Thoracic aorta (tissue), 2 donors: Measurements from ENCODE around the gene ZNF213. TPM values are rescaled to one million over a fixed set of nuclear protein-coding genes. Genes with fewer than 3 reads are reported as not detected.

ENCODE experiments used
- ATAC-seq: fragments of 150-250 bp; one replicate; pipeline ENCODE4 v1.8.0; 2017; ENCODE audit warnings: low read depth; ENCODE audit not compliant: insufficient number of reproducible peaks, low FRiP score
- DNase-seq: peaks from one replicate; pipeline ENCODE4 v3.0.0-alpha.2; 2020; ENCODE audit warnings: low spot score
- H3K27ac ChIP-seq, 2 donors: fragments of 200-600 bp; sonication (generic); 1 replicate in 1 of 2; 2 replicates in 1 of 2; pipeline ENCODE4 v1.5.1; 2016; ENCODE audit warnings: mild to moderate bottlenecking in 2 of 2, moderate library complexity in 2 of 2
- H3K27me3 ChIP-seq: fragments of 200-600 bp; sonication (generic); replicated peaks from 2 replicates; pipeline ENCODE4 v1.6.0; 2016; ENCODE audit warnings: mild to moderate bottlenecking; ENCODE audit not compliant: insufficient read depth
- H3K36me3 ChIP-seq: fragments of 200-600 bp; sonication (generic); one replicate; pipeline ENCODE4 v1.5.1; 2016
- H3K4me1 ChIP-seq, 2 donors: fragments of 200-600 bp; sonication (generic); 1 replicate in 1 of 2; 2 replicates in 1 of 2; pipeline versions ENCODE4 v1.5.1 to v1.6.0; 2016; ENCODE audit warnings: low read depth in 2 of 2, mild to moderate bottlenecking in 1 of 2; ENCODE audit not compliant: control insufficient read depth in 1 of 2
- H3K4me3 ChIP-seq: fragments of 200-600 bp; sonication (generic); 2 replicates; pipeline ENCODE4 v1.5.1; 2016; ENCODE audit warnings: mild to moderate bottlenecking
- H3K9me3 ChIP-seq: fragments of 200-600 bp; sonication (generic); 2 replicates; pipeline ENCODE4 v1.5.1; 2016
- total RNA-seq, 2 donors: library from RNA; depleted of rRNA; stranded (reverse); fragments of >200 nt; gene quantifications; one replicate each; pipeline versions ENCODE4 v1.1.0 to v1.2.3, GENCODE V29; 2016
- TF ChIP-seq, protein P1 (sequence below): fragments of 200-600 bp; sonication (generic); IDR thresholded peaks from one replicate; pipeline ENCODE4 v1.5.1; 2019; ENCODE audit warnings: antibody characterized with exemption

The ZNF213 gene
- total RNA-seq, 2 donors from 2014 or later = 5.9 to 16.2 TPM

- no peaks in the 10 kb centered on the region for H3K4me1 ChIP-seq
- H3K36me3 ChIP-seq = no peaks in the 10 kb centered on the region
- H3K9me3 ChIP-seq = no peaks in the 10 kb centered on the region
- H3K27ac ChIP-seq = no peak overlapping the region
- DNase-seq (no peak), ATAC-seq (no peak)
- no peaks in the 10 kb centered on the region for H3K27me3 ChIP-seq
- TF ChIP-seq, protein P1, sequence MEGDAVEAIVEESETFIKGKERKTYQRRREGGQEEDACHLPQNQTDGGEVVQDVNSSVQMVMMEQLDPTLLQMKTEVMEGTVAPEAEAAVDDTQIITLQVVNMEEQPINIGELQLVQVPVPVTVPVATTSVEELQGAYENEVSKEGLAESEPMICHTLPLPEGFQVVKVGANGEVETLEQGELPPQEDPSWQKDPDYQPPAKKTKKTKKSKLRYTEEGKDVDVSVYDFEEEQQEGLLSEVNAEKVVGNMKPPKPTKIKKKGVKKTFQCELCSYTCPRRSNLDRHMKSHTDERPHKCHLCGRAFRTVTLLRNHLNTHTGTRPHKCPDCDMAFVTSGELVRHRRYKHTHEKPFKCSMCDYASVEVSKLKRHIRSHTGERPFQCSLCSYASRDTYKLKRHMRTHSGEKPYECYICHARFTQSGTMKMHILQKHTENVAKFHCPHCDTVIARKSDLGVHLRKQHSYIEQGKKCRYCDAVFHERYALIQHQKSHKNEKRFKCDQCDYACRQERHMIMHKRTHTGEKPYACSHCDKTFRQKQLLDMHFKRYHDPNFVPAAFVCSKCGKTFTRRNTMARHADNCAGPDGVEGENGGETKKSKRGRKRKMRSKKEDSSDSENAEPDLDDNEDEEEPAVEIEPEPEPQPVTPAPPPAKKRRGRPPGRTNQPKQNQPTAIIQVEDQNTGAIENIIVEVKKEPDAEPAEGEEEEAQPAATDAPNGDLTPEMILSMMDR = no peak
- H3K4me3 ChIP-seq = no peak overlapping the region
Measured at GRCh38 chr16:3094289-3095027, 40.4 kb upstream of the ZNF213 start.

DNA sequence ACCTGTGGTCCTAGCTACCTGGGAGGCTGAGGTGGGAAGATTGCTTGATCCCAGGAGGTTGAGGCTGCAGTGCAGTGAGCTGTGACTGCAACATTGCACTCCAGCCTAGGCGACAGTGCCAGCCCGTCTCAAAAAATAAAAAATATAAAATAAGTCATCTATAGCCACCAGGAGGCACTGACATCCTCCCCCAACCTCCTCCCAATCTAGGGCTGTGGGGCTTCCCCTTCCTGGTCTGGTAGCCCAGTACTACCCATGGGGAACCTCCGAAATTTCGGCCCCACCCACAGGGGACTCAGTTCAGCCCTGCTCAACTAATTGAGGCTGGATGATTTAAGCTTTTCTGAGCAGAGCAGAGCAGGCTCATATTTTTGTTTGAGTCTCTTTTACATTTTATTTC is 39.0 kb upstream of the ZNF213 start:
- no peaks in the 10 kb centered on the region for H3K9me3 ChIP-seq
- ATAC-seq (no peak), DNase-seq (no peak)
- no peak overlapping the region for H3K27ac ChIP-seq
- peaks cover 4 to 6% of the 10 kb centered on the region in 2 donors for H3K4me1 ChIP-seq
- peaks cover 3% of the 10 kb centered on the region for H3K27me3 ChIP-seq
- no peaks in the 10 kb centered on the region for H3K36me3 ChIP-seq
- TF ChIP-seq, protein P1 = no peak
- H3K4me3 ChIP-seq = no peak overlapping the region

DNA sequence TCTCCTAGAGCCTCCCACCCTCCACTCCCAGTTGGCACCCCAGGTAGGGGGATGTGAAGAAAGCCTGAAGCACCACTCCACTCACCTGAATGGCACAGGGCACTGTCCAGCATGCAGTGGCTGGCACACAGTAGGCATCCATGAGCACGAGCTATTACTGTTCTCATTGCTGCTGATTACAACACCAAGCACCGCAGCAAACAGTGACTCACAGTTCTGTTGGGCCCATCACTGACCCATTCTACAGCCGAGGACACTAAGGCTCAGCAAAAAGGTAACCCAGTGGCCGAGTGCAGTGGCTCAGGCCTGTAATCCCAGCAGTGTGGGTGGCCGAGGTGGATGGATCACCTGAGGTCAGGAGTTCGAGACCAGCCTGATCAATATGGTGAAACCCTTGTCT is 38.5 kb upstream of the ZNF213 start:
- no peak for DNase-seq
- H3K27me3 ChIP-seq = peaks cover 5% of the 10 kb centered on the region
- H3K27ac ChIP-seq = no peak overlapping the region

GRCh38 chr16:3097266-3097665 is 37.6 kb upstream of the ZNF213 start:
- Histone ChIP-seq H3K27ac (no peak overlapping the region), H3K9me3 (no peaks in the 10 kb centered on the region), H3K4me3 (no peak overlapping the region), H3K27me3 (peaks cover 5% of the 10 kb centered on the region), H3K4me1 (peaks cover 4 to 6% of the 10 kb centered on the region in 2 donors), H3K36me3 (no peaks in the 10 kb centered on the region)
- no peak for DNase-seq
- ATAC-seq = no peak
- TF ChIP-seq, protein P1 = no peak

More for the DNA sequence above, 38.5 kb upstream of the ZNF213 start:
- no peak for ATAC-seq
- Histone ChIP-seq H3K9me3 (no peaks in the 10 kb centered on the region), H3K36me3 (no peaks in the 10 kb centered on the region), H3K4me1 (peaks cover 4 to 6% of the 10 kb centered on the region in 2 donors), H3K4me3 (no peak overlapping the region)
- TF ChIP-seq, protein P1 = no peak

- TF ChIP-seq, protein P1 = no peak
- Histone ChIP-seq H3K27me3 (peaks cover 5% of the 10 kb centered on the region), H3K4me3 (peak within 1 kb of the TSS; percentile 62), H3K27ac (no peak within 1 kb of the TSS), H3K36me3 (no peaks in the 10 kb centered on the region), H3K9me3 (no peaks in the 10 kb centered on the region), H3K4me1 (peaks cover 4 to 6% of the 10 kb centered on the region in 2 donors)
- ATAC-seq (no peak), DNase-seq (no peak)
Measured at GRCh38 chr16:3098459-3099394, 36.1 kb upstream of the ZNF213 start, which contains the start of gene ZSCAN10. Gene ZSCAN10, minus strand, starts transcription at chr16:3099294. Its CDS starts 6,357 bp downstream, at chr16:3092937.
